ENCODE data around the gene ELK1. TPM values are rescaled to one million over a fixed set of nuclear protein-coding genes. Genes with fewer than 3 reads are reported as not detected.

Gene ELK1
- total RNA-seq, 1 experiment from 2014 or later = 48.8 TPM

GRCh38 chrX:47613082-47613481, 37.3 kb downstream of the ELK1 start:
- Mint-ChIP-seq H3K9me3 (ENCODE audit: unreplicated experiment) (no peaks in the 10 kb centered on the region), H3K36me3 (ENCODE audit: insufficient read depth, unreplicated experiment) (no peaks in the 10 kb centered on the region), H3K27ac (ENCODE audit: low read depth, unreplicated experiment) (no peak overlapping the region), H3K4me1 (ENCODE audit: insufficient read depth, unreplicated experiment) (no peaks in the 10 kb centered on the region), H3K27me3 (ENCODE audit: insufficient read depth, unreplicated experiment) (no peaks in the 10 kb centered on the region), H3K4me3 (ENCODE audit: unreplicated experiment) (no peak overlapping the region)
- DNase-seq (ENCODE audit: unreplicated experiment) = no peak
- POLR2A ChIA-PET = interaction anchor here (1.0 kb wide), 1 partner anchor 71 kb away, joined by 3 read pairs; no protein-coding TSS in a partner anchor
- CTCF ChIA-PET = interaction anchor here (0.5 to 0.9 kb wide), 3 partner anchors 30 to 419 kb away, joined by 3 read pairs; no protein-coding TSS in a partner anchor
- intact Hi-C loops (cut with micrococcal nuclease) = no loop called here
- no TSS peak for BruUV-seq (replicated peaks)
- no peak for TF ChIP-seq CTCF (IDR thresholded peaks at IDR 0.05; ENCODE audit: unreplicated experiment)

GRCh38 chrX:47612418-47612817, 37.9 kb downstream of the ELK1 start:
- POLR2A ChIA-PET = interaction anchor here (0.6 to 1.0 kb wide), 2 partner anchors 16 to 71 kb away, joined by 3 read pairs; no protein-coding TSS in a partner anchor
- intact Hi-C loops (cut with micrococcal nuclease) = no loop called here
- no peak overlapping the region for H3K27ac Mint-ChIP-seq (ENCODE audit: low read depth, unreplicated experiment)
- no peak overlapping the region for H3K4me3 Mint-ChIP-seq (ENCODE audit: unreplicated experiment)
- CTCF ChIA-PET = interaction anchor here (0.7 kb wide), 1 partner anchor 19 kb away, joined by 3 read pairs; no protein-coding TSS in a partner anchor
- no peaks in the 10 kb centered on the region for H3K4me1 Mint-ChIP-seq (ENCODE audit: insufficient read depth, unreplicated experiment)
- no peak for DNase-seq (ENCODE audit: unreplicated experiment)
- H3K27me3 Mint-ChIP-seq (ENCODE audit: insufficient read depth, unreplicated experiment) = no peaks in the 10 kb centered on the region
- no TSS peak for BruUV-seq (replicated peaks)
- H3K36me3 Mint-ChIP-seq (ENCODE audit: insufficient read depth, unreplicated experiment) = no peaks in the 10 kb centered on the region
- no peak for TF ChIP-seq CTCF (IDR thresholded peaks at IDR 0.05; ENCODE audit: unreplicated experiment)
- H3K9me3 Mint-ChIP-seq (ENCODE audit: unreplicated experiment) = no peaks in the 10 kb centered on the region

- no peak for TF ChIP-seq CTCF (IDR thresholded peaks at IDR 0.05; ENCODE audit: unreplicated experiment)
- CTCF ChIA-PET = interaction anchor here (0.7 kb wide), 1 partner anchor 19 kb away, joined by 3 read pairs; no protein-coding TSS in a partner anchor
- POLR2A ChIA-PET = interaction anchor here (0.6 to 1.0 kb wide), 2 partner anchors 16 to 70 kb away, joined by 3 read pairs; no protein-coding TSS in a partner anchor
- no peak for DNase-seq (ENCODE audit: unreplicated experiment)
- Mint-ChIP-seq H3K4me1 (ENCODE audit: insufficient read depth, unreplicated experiment) (no peaks in the 10 kb centered on the region), H3K36me3 (ENCODE audit: insufficient read depth, unreplicated experiment) (no peaks in the 10 kb centered on the region), H3K4me3 (ENCODE audit: unreplicated experiment) (no peak overlapping the region), H3K27ac (ENCODE audit: low read depth, unreplicated experiment) (no peak overlapping the region), H3K9me3 (ENCODE audit: unreplicated experiment) (no peaks in the 10 kb centered on the region), H3K27me3 (ENCODE audit: insufficient read depth, unreplicated experiment) (no peaks in the 10 kb centered on the region)
- no TSS peak for BruUV-seq (replicated peaks)
- intact Hi-C loops (cut with micrococcal nuclease) = no loop called here
These were observed 38.4 kb downstream of the ELK1 start for GRCh38 chrX:47611926-47612325.

DNA sequence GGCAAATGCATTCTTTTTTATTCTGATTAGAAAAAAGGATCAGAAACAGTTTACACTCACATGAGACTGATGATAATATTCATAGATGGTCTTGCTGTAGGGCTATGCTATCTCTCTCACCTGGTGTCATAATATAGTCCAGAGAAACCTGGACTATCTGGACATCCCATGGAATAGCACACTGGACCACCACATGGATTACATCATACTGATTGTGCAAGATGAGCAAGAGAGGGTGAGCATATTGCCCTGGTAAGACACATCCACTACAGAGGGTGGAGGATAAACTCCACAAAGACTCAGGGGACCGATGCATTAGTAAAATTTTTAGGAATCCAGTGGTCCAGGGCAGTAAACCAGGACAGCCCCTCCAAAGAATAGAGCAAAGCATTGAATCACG, 38.9 kb downstream of the ELK1 start:
- Mint-ChIP-seq H3K27ac (ENCODE audit: low read depth, unreplicated experiment) (no peak overlapping the region), H3K27me3 (ENCODE audit: insufficient read depth, unreplicated experiment) (no peaks in the 10 kb centered on the region), H3K36me3 (ENCODE audit: insufficient read depth, unreplicated experiment) (no peaks in the 10 kb centered on the region), H3K4me3 (ENCODE audit: unreplicated experiment) (no peak overlapping the region), H3K4me1 (ENCODE audit: insufficient read depth, unreplicated experiment) (no peaks in the 10 kb centered on the region), H3K9me3 (ENCODE audit: unreplicated experiment) (no peaks in the 10 kb centered on the region)
- POLR2A ChIA-PET = no interaction called here
- intact Hi-C loops (cut with micrococcal nuclease) = no loop called here
- CTCF ChIA-PET = no interaction called here
- DNase-seq (ENCODE audit: unreplicated experiment) = no peak
- no TSS peak for BruUV-seq (replicated peaks)
- TF ChIP-seq CTCF (IDR thresholded peaks at IDR 0.05; ENCODE audit: unreplicated experiment) = no peak
